GM19043 (cell line): Measurements from ENCODE around the gene BRAT1.
A peak's percentile ranks its signal among the peaks of the same experiment; 100 is the strongest.

Experiments
- ATAC-seq: cut with Tn5 transposase; IDR thresholded peaks from one replicate; pipeline ENCODE4 v1.9.1; 2021; ENCODE audit warnings: low read depth; ENCODE audit not compliant: unreplicated experiment

The BRAT1 gene

DNA sequence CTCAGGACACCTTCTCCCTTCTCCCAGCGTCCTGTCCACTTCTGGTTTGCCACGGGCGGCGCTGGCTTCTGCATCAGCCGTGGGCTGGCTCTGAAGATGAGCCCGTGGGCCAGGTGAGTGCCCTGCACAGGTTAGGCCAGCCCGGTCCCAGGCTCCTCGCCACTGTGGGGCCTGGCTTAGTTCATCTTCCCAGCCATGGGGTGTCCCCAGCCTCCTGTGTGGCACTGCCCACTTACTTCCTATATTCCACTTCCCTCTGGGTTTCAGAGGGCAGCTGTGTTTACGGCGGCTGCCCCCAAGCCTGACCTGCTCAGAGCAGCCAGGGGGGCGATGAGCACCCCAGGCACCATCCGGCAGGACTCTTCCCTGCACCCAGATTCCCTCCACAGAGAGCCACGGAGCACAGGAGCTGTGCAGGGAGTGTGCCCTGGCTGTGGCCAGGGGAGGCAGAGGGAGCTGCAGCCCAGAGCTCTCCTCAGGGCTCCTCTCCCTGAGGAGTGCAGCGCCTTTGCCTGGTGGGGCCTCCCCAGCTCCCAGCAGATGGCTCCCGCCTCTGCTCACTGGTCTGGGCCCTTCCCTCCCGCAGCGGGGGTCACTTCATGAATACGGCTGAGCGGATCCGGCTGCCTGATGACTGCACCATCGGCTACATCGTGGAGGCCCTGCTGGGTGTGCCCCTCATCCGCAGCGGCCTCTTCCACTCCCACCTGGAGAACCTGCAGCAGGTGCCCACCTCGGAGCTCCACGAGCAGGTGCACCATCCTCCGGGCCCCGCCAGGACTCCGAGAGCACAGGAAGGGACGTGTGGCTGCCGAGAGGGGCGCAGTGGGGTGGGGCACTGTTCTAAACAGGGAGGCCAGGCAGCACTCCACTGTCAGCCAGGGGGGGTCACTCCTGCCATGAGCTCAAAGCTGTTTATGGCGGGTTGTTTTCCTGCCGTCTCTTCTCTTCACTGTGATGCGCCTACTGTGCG is 29.4 kb downstream of the BRAT1 start:
- no peak for ATAC-seq

GRCh38 chr7:2524808-2525657 is 30.3 kb downstream of the BRAT1 start:
- ATAC-seq = no peak

GRCh38 chr7:2523941-2524807 is 31.1 kb downstream of the BRAT1 start:
- ATAC-seq = no peak

DNA sequence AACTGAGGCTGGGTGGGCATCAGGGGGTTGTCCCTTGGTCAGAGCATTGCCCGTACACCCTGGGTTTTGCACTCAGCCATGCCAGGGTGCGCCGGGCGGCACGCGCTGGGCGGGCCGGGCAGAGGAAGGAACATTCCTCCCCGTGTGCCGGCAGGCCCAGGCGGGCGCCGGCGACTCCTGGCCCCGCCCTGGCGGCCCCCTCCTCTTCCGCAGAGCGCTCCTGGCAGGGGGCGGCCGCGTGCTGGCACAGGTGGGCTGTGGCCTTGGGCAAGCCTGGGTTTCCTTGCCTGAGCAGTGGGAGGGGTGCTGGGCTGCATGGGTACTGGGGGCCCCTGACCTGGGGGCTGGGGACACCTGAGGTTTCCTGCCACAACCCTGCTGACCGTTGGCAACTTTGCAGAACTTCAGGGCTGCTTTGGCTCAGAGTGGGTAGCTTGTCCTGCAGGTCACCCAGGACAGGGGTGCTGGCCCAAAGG is 31.8 kb downstream of the BRAT1 start:
- ATAC-seq = no peak

DNA sequence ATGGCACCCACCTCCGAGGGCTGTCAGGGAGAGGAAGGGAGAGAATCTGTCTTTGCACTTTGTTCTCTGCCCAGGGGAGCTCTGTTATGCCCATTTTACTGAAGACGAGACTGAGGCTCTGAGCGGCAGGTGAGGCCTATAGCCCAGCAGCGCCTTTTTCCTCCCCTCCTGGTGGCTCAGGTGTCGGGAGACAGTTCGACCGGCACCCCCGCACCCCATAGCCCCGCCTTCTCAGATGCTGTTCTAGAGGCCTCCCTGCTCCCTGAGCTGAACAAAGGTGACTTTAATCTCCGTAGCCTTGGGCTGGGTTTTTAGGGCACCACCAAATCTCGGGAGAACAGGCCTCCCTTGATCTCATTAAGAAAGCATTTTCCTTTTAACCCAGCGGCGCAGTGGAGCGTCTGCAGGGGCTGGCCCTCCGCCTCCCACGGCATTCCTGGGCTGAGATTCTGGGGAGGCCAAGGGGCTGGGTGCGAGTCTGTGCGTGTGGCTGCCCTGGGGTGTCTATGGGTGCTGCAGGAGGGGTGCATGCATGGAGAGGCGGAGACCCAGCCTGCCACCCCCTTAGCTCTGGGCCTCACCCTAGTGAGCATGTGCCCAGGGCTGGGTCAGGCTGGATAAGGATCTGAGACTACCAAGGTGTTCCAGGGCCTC is 32.4 kb downstream of the BRAT1 start:
- no peak for ATAC-seq

GRCh38 chr7:2521952-2522591 is 33.3 kb downstream of the BRAT1 start:
- no peak for ATAC-seq

GRCh38 chr7:2521341-2521745 is 34.0 kb downstream of the BRAT1 start:
- ATAC-seq = no peak

DNA sequence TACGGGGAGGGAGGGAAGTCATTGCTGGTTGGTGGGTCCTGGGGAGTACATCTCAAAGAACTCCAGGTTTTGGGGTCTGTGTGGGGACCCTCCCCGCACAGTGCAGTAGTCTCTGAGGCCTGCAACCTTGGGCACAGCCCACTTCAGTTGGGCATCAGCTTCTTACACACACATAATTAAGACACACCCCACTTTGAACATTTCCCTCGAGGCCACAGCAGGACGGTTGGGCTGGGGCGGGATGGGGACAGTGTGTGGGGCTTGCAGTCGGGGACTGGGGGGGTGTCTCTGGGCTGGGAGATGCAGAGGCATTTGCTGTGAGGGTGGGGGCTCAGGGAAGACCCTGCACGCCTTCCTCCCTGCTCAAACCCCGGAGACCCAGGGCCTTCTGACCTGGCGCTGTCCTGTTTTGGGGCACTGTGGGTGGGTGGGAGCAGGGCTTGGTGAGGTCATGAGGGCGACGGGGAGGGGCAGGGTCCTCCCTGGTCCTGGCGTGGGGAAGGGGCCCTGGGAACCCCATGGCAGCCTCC is 34.5 kb downstream of the BRAT1 start:
- ATAC-seq = no peak

- ATAC-seq = no peak
These were observed 35.1 kb downstream of the BRAT1 start for GRCh38 chr7:2520131-2520760.

DNA sequence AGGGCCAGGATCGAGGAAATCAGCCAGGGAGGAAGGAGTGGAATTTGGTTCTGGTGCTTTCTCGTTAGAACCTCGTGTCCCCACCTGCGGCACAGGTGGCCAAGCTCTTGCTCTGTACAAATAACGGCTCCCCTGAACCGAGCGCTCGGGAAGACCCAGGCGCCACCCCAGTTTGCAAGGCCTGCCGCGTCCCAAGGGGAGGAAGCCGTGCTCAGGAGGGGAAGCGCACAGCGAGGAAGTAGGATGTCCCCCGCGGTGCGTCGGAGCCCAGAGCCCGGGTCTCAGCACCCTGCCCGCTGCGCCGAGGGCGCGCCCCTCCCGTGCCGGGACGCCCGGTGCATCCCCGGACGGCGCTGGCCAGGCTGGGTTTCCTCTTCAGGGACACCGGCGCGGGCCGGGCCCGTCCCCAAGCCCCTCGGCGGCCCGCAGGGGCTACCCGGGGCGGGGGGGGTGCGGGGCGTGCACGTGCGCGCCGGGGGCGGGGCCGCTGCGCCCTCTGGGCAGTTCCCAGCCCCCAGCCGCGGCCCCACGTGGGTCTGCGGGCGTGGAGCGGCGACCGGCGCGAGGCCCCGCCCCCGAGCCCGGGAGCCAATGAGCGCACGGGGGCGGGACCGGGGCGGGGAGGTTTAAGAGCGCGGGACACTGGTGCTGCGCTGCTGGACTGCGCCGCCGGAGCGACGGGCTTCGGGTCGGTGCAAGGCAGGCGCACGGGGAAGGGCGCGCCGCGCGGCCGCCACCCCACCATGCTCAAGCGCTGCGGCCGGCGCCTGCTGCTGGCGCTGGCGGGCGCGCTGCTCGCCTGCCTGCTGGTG is 36.0 kb downstream of the BRAT1 start, which contains the start of gene LFNG:
Gene LFNG, plus strand, starts transcription at position 656 of the 812 bp plus-strand sequence. Its CDS starts 88 bp downstream, at position 744.
- peak; percentile 68 for ATAC-seq

GRCh38 chr7:2518737-2519118 is 36.6 kb downstream of the BRAT1 start:
- no peak for ATAC-seq

- ATAC-seq = no peak
These were observed 37.4 kb downstream of the BRAT1 start for GRCh38 chr7:2517678-2518507.

- ATAC-seq = no peak
These were observed 38.3 kb downstream of the BRAT1 start for GRCh38 chr7:2517026-2517425.

DNA sequence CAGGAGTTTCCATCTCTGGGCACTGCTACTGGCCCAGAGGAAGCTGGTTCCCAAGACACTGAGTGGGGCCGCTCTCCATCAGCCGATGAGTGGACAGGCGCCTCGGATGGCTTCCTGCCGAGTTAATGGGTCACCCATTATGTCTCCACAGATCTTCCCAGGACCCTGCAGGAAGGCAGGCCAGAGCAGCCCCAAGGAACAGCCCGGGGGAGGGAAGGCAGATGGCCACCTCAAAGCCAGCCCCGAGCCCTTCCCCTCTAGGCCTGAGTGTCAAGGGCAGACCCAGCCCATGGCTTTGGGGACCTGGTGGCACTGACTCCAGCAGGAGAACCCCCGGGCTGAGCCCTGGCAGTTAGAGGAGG is 39.1 kb downstream of the BRAT1 start:
- ATAC-seq = no peak

GRCh38 chr7:2515424-2516193 is 39.7 kb downstream of the BRAT1 start:
- no peak for ATAC-seq
